Activated naive CD4-positive, alpha-beta T cell treated with anti-CD3 and anti-CD28 coated beads for 36 hours (primary cell): ENCODE results near the gene PITPNM1. TPM values are rescaled to one million over a fixed set of nuclear protein-coding genes. Genes with fewer than 3 reads are reported as not detected.
A peak's percentile ranks its signal among the peaks of the same experiment; 100 is the strongest.
"Not testable (repeated sequence)": the region's sequence is repeated elsewhere in the genome, so short reads cannot be mapped to it uniquely, and the experiment has no call there.

ENCODE experiments used
- CTCF ChIA-PET: fragments of 350-600 bp; sonication (Branson Sonifier 250); formaldehyde crosslinking; loops from one replicate; lab custom pipeline; 2021; ENCODE audit warnings: antibody characterized with exemption; lab: Charles Lee
- DNase-seq: peaks from one replicate; pipeline ENCODE4 v3.0.0-alpha.2; 2020
- H3K27ac Mint-ChIP-seq: one replicate; pipeline ENCODE4 v1.8.0; 2021; ENCODE audit warnings: mild to moderate bottlenecking, mixed read lengths
- H3K27me3 Mint-ChIP-seq: one replicate; pipeline ENCODE4 v1.8.0; 2021; ENCODE audit warnings: low read depth, mixed read lengths
- H3K36me3 Mint-ChIP-seq: one replicate; pipeline ENCODE4 v1.8.0; 2021; ENCODE audit warnings: low read depth, mixed read lengths
- H3K4me1 Mint-ChIP-seq: one replicate; pipeline ENCODE4 v1.8.0; 2021; ENCODE audit warnings: low read depth, mixed read lengths
- H3K4me3 Mint-ChIP-seq: one replicate; pipeline ENCODE4 v1.8.0; 2021; ENCODE audit warnings: mild to moderate bottlenecking, moderate library complexity, mixed read lengths
- H3K9me3 Mint-ChIP-seq: one replicate; pipeline ENCODE4 v1.8.0; 2021; ENCODE audit warnings: mixed read lengths
- intact Hi-C: fragments of 100-400 bp; cut with micrococcal nuclease; formaldehyde crosslinking; loops from one replicate; pipeline ENCODE4 v1.15.1; 2023
- total RNA-seq, 2 experiments: library from RNA; stranded (reverse); gene quantifications; one replicate each; pipeline ENCODE4 v1.2.3, GENCODE V29; 2021

The PITPNM1 gene
- total RNA-seq, 2 experiments from 2014 or later = 112 to 127 TPM

GRCh38 chr11:67522338-67522737 is 17.2 kb upstream of the PITPNM1 start:
- Mint-ChIP-seq H3K9me3 (no peaks in the 10 kb centered on the region), H3K4me1 (no peaks in the 10 kb centered on the region), H3K4me3 (no peak overlapping the region), H3K27ac (no peak overlapping the region), H3K27me3 (peaks cover 2% of the 10 kb centered on the region), H3K36me3 (no peaks in the 10 kb centered on the region)
- CTCF ChIA-PET = interaction anchor here (0.6 kb wide), 1 partner anchor 26 kb away, joined by 6 read pairs; no protein-coding TSS in a partner anchor
- intact Hi-C loops = no loop called here
- DNase-seq = no peak

- H3K27ac Mint-ChIP-seq = no peak overlapping the region
- CTCF ChIA-PET = interaction anchor here (0.6 kb wide), 1 partner anchor 26 kb away, joined by 6 read pairs; no protein-coding TSS in a partner anchor
- H3K27me3 Mint-ChIP-seq = peaks cover 2% of the 10 kb centered on the region
- H3K4me3 Mint-ChIP-seq = no peak overlapping the region
- no peaks in the 10 kb centered on the region for H3K9me3 Mint-ChIP-seq
- intact Hi-C loops = no loop called here
- no peaks in the 10 kb centered on the region for H3K4me1 Mint-ChIP-seq
- H3K36me3 Mint-ChIP-seq = no peaks in the 10 kb centered on the region
- no peak for DNase-seq
Observed at GRCh38 chr11:67521924-67522323, 16.8 kb upstream of the PITPNM1 start.

- Mint-ChIP-seq H3K36me3 (no peaks in the 10 kb centered on the region), H3K4me3 (no peak overlapping the region), H3K4me1 (no peaks in the 10 kb centered on the region), H3K27ac (no peak overlapping the region), H3K9me3 (no peaks in the 10 kb centered on the region), H3K27me3 (no peaks in the 10 kb centered on the region)
- intact Hi-C loops = no loop called here
- no peak for DNase-seq
- CTCF ChIA-PET = interaction anchor here (0.9 kb wide), 1 partner anchor 139 kb away, joined by 3 read pairs; no protein-coding TSS in a partner anchor
Observed at GRCh38 chr11:67520856-67521824, 16.0 kb upstream of the PITPNM1 start.

- no peaks in the 10 kb centered on the region for H3K9me3 Mint-ChIP-seq
- no peak for DNase-seq
- H3K4me3 Mint-ChIP-seq = no peak overlapping the region
- H3K4me1 Mint-ChIP-seq = no peaks in the 10 kb centered on the region
- intact Hi-C loops = no loop called here
- CTCF ChIA-PET = no interaction called here
- H3K27ac Mint-ChIP-seq = no peak overlapping the region
- no peaks in the 10 kb centered on the region for H3K36me3 Mint-ChIP-seq
- H3K27me3 Mint-ChIP-seq = no peaks in the 10 kb centered on the region
Observed at GRCh38 chr11:67519726-67520125, 14.6 kb upstream of the PITPNM1 start.

GRCh38 chr11:67517784-67518552 is 12.8 kb upstream of the PITPNM1 start:
- Mint-ChIP-seq H3K4me3 (no peak overlapping the region), H3K9me3 (no peaks in the 10 kb centered on the region)

GRCh38 chr11:67516806-67517205 is 11.6 kb upstream of the PITPNM1 start:
- H3K4me3 Mint-ChIP-seq = no peak overlapping the region
- DNase-seq = no peak
- H3K36me3 Mint-ChIP-seq = no peaks in the 10 kb centered on the region
- H3K9me3 Mint-ChIP-seq = no peaks in the 10 kb centered on the region
- peaks cover 2% of the 10 kb centered on the region for H3K27me3 Mint-ChIP-seq
- H3K4me1 Mint-ChIP-seq = no peaks in the 10 kb centered on the region
- no peak overlapping the region for H3K27ac Mint-ChIP-seq
- CTCF ChIA-PET = no interaction called here
- intact Hi-C loops = no loop called here

More at GRCh38 chr11:67517784-67518552, 12.8 kb upstream of the PITPNM1 start:
- Mint-ChIP-seq H3K27ac (no peak overlapping the region), H3K27me3 (peaks cover 2% of the 10 kb centered on the region), H3K4me1 (no peaks in the 10 kb centered on the region), H3K36me3 (no peaks in the 10 kb centered on the region)
- intact Hi-C loops = no loop called here
- CTCF ChIA-PET = interaction anchor here (0.9 kb wide), 1 partner anchor 78 kb away, joined by 3 read pairs; no protein-coding TSS in a partner anchor
- no peak for DNase-seq

GRCh38 chr11:67514116-67514515 is 9.0 kb upstream of the PITPNM1 start:
- Mint-ChIP-seq H3K4me1 (peaks cover 5% of the 10 kb centered on the region), H3K27me3 (peaks cover 2% of the 10 kb centered on the region), H3K27ac (no peak overlapping the region), H3K36me3 (no peaks in the 10 kb centered on the region), H3K9me3 (no peaks in the 10 kb centered on the region), H3K4me3 (no peak overlapping the region)
- intact Hi-C loops = no loop called here
- DNase-seq = no peak
- CTCF ChIA-PET = no interaction called here

- DNase-seq, intact Hi-C loops, H3K27ac Mint-ChIP-seq, H3K27me3 Mint-ChIP-seq, H3K9me3 Mint-ChIP-seq, CTCF ChIA-PET, H3K4me3 Mint-ChIP-seq, H3K36me3 Mint-ChIP-seq: not testable (repeated sequence)
- peaks cover 17% of the 10 kb centered on the region for H3K4me1 Mint-ChIP-seq
Observed at GRCh38 chr11:67511558-67511957, 6.4 kb upstream of the PITPNM1 start.

GRCh38 chr11:67510023-67510345 is 4.8 kb upstream of the PITPNM1 start:
- H3K4me3 Mint-ChIP-seq = peak overlapping the region; percentile 85
- intact Hi-C loops = no loop called here
- DNase-seq = no peak
- H3K27ac Mint-ChIP-seq = no peak overlapping the region
- H3K9me3 Mint-ChIP-seq = no peaks in the 10 kb centered on the region
- peaks cover 2% of the 10 kb centered on the region for H3K27me3 Mint-ChIP-seq
- CTCF ChIA-PET = no interaction called here
- H3K4me1 Mint-ChIP-seq = peaks cover 27% of the 10 kb centered on the region
- H3K36me3 Mint-ChIP-seq = peaks cover 10% of the 10 kb centered on the region

- peak; percentile 99 for DNase-seq
- intact Hi-C loops = loop anchor here (1.0 to 10.0 kb wide), 5 partner anchors 74 to 526 kb away; partner anchors contain the start of genes GRK2, GSTP1, KDM2A and NDUFS8
- Mint-ChIP-seq H3K9me3 (no peaks in the 10 kb centered on the region), H3K27ac (peak overlapping the region; percentile 97), H3K27me3 (no peaks in the 10 kb centered on the region), H3K4me1 (peaks cover 31% of the 10 kb centered on the region), H3K36me3 (peaks cover 10% of the 10 kb centered on the region), H3K4me3 (peak overlapping the region; percentile 85)
- CTCF ChIA-PET = interaction anchor here (1.0 to 1.5 kb wide), 2 partner anchors 40 to 70 kb away, joined by 4 to 7 read pairs; partner anchors contain the start of genes PTPRCAP and TMEM134
Observed at GRCh38 chr11:67508486-67509121, 3.4 kb upstream of the PITPNM1 start.

GRCh38 chr11:67507864-67508485 is 2.8 kb upstream of the PITPNM1 start, which contains the start of gene CDK2AP2:
TSS of gene CDK2AP2 (minus strand) at chr11:67508162. CDS start at chr11:67508082, 80 bp downstream.
- H3K36me3 Mint-ChIP-seq = peaks cover 12% of the 10 kb centered on the region
- peaks cover 35% of the 10 kb centered on the region for H3K4me1 Mint-ChIP-seq
- H3K4me3 Mint-ChIP-seq = peak within 1 kb of the TSS; percentile 85
- no peaks in the 10 kb centered on the region for H3K9me3 Mint-ChIP-seq
- peak within 1 kb of the TSS; percentile 97 for H3K27ac Mint-ChIP-seq
- intact Hi-C loops = loop anchor here (1.0 to 10.0 kb wide), 6 partner anchors 75 to 527 kb away; partner anchors contain the start of genes GRK2, GSTP1, KDM2A and NDUFS8
- no peaks in the 10 kb centered on the region for H3K27me3 Mint-ChIP-seq
- CTCF ChIA-PET = interaction anchor here (1.0 to 1.5 kb wide), 3 partner anchors 39 to 107 kb away, joined by 3 to 7 read pairs (median 4); partner anchors contain the start of genes PPP1CA, PTPRCAP and TMEM134
- peak; percentile 99 for DNase-seq
